ENCODE measurements around the gene SYT14.

The SYT14 gene

DNA sequence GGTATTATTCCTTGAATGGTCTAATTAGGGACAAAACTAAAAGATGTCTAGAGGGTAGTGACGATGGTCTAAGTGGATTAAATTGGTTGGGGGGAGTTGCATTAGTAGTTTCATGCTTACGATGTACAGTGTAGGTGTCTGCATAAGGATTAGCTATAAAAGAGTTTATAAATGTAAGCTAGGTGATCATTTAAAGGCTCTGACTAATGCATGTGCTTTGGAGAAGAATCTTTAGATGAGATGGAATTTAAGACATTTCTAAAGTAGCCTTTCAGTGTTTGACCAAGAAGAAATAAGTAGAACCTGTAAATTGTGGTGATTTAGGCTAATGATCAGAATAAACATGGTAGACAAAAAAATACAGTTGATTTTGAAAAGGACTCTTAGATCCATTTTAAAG, 7.4 kb downstream of the SYT14 start:
- DNase-seq: no peak

DNA sequence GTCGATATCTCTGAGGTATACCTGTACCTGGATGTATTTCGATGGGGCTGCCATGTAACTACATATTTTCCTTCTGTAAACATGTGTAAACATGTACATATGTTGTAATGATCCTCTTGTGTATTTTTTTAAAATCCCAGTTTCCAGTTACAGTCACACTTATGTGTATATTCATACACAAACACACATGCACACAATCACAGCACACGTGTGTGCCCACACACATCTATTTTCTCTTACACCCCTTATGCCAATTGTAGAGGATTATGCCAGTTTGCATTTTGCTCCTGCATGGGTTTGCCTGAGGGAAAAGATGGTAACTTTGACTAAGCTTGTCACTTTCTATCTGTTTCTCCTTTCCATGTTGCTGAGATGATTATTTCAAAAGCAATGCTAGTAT, 10.1 kb downstream of the SYT14 start:
- DNase-seq: no peak

DNA sequence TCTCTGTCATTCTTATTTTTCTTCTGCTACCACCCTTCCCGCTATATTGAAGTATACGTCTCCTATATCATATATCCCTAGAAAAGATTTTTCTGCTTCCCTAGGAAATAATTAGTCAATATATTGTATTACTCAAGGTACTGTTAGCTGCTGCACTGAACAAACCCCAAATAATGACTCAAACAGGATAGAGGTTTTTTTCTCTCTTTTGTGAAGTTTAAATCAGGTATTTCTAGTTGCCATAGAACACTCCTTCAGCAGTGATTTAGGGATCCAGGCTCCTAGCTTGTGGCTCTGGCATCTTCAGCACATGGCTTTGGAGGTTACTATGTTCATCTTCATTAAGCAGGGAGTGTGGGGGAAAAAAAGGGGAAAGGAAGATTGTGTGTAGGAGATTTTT, 18.1 kb downstream of the SYT14 start:
- no peak for DNase-seq

DNA sequence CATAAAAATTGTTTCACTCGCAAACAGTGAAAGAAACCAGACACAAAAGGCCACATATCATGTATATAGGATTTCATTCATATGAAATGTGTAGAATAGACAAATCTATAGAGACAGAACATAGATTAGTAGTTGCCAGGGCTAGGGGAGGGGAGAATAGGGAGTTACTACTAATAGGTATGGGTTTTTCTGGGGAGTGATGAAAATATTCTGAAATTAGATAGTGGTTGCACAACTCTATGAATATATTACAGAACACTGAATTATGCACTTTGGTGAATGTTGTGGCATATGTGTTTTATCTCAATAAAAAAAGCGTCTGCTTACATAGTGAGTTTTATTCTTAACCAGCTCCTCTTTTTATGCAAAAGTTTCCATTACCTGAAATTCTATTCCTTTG, 21.6 kb downstream of the SYT14 start:
- DNase-seq: no peak

DNA sequence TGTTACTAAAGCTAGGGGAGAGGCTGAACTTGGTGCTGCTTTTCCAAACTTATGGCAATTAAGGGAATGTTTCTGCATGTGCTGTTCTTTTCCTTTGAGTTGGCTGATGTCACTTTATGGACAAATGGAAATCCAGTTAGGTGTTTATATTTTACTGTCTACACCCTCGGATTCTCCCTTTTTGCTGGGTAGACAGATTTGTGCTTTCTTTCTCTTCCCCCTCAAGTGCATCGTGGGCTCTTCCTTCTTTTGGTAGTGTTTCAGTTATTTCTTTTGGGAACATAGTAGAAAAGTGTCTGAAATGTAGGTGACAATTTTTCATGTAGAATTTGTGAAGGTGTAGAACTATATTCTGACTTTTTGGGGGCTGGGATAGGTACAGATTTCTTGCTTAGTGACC, 22.9 kb downstream of the SYT14 start:
- no peak for DNase-seq

DNA sequence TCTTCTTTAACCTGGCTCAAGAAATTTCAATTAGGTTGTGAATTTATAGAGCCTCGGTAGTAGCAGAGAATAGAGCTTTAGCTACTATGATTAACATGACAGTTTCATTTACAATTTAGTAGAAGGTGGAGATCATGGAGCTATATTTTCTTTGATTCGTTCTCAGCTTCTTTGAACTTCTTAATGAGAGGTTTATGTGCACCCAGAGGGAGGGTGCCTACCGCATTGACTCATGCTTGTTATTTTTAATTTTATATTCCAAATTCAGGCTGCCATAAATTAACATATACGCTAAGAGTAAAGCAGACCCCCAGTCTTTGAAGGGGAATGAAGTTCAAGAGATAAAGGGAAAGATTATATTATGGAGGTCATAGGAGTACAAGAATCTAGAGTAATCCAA, 24.4 kb downstream of the SYT14 start:
- DNase-seq: no peak

DNA sequence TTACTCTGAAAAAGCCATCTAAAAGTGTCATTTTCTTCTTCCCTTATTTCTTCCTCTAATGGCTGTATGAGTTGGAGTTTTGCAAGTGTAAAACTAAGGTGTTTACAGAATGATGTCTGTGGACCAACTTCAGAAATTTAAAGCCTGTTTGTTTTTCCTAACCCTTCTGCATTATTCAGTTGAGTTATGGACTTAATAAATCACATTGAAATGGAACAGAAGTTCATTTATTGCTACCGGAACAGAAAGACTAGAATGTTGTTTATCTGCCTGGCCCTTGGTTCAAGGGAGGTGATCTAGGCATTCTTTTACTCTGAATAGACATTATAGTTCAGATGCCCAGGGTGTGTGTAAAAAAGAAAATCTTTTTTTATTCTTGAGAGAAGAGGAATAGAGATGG, 24.8 kb downstream of the SYT14 start:
- no peak for DNase-seq

DNA sequence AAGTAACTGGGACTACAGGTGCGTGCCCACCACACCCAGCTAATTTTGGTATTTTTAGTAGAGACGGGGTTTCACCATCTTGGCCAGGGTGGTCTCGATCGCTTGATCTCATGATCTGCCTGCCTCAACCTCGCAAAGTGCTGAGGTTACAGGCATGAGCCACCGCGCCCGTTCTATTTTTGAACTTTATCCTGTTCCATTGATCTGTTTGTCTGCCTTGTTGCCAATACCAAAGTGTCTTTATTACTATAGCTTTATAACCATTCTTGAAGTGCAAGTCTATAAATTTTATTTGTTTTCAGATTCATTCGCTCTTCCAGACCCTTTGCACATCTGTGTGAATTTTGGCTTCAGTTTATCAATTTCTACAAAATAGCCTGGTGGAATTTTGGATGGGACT, 28.0 kb downstream of the SYT14 start:
- DNase-seq: no peak

DNA sequence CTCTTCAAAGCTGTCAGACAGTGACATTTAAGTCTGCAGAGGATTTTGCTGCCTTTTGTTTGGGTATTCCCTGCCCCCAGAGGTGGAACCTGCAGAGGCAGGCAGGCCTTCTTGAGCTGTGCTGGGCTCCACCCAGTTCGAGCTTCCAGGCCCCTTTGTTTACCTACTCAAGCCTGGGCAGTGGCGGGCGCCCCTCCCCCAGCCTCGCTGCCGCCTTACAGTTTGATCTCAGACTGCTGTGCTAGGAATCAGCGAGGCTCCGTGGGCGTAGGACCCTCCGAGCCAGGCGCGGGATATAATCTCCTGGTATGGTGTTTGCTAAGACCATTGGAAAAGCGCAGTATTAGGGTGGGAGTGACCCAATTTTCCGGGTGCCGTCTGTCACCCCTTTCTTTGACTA, 40.7 kb downstream of the SYT14 start:
- DNase-seq: peak in 1 of 2 experiments; percentile 14

DNA sequence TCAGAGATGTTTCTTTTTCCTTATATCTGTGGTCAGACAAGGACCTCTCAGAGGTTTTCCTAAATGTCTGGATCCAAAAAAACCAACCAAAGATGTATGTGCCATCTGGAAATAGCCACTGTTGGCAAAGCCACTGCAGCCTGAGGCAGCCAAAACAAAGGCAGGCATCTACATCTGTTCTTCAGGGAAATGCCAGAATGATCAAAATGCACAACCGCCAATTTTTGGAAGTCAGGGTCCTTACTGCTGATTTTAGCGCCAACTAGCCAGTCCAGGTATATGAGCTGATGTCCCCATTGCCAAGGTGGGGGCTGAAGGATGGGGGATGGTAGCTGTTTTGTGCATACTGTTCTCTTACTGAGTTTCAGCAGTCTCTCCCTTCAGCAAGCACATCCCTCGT, 45.9 kb downstream of the SYT14 start:
- DNase-seq: no peak

DNA sequence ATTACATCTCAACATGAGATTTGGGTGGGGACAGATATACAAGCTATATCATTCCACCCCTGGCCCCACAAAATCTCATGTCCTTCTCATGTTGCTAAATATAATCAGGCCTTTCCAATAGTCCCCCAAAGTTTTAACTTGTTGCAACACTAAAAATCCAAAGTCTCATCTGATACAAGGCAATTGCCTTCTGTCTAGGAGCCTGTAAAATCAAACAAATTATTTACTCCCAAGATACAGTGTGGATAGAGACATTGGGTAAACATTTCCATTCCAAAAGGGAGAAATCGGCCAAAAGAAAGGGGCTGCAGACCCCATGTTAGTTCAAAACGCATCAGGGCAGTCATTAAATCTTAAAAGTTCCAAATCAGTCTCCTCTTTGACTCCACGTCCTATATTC, 47.0 kb downstream of the SYT14 start:
- DNase-seq: no peak

DNA sequence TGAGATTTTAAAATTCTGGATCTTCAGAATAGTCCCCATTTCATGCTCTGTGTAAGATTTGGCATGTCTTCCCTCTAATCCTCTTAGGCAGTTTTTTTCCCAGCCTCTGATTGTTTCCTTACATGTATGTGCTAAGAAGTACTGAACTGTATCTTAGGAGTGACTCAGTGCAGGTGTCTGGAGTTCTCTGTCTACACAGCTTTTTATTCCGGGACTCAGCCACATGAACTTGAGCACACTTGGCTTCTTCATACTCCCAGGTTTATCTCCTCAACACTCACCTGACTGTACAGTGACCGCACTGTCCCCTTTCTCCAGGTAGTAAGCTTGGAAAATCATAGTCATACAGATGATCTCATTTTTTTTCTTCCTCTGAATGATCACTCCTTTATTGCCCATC, 50.7 kb downstream of the SYT14 start:
- DNase-seq: no peak

DNA sequence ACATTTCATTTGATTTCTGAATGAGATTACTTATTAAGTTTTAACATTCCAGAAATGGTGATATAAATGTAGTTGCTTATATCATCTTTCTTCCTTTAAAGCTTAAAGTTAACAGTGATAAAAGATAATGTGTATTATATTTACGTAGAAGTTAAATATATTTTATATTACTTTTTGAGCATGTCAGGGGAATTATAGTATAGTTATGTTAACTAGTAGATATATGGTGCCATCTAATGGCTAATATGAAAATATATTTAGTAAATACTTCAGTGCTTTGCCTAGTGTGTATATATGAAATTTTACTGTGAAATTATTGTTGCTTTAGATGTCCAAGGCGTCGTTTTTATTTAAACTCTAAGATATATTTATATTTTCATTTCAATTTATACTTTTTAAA, 51.5 kb downstream of the SYT14 start:
- peak in 1 of 2 experiments; percentile 2 for DNase-seq

DNA sequence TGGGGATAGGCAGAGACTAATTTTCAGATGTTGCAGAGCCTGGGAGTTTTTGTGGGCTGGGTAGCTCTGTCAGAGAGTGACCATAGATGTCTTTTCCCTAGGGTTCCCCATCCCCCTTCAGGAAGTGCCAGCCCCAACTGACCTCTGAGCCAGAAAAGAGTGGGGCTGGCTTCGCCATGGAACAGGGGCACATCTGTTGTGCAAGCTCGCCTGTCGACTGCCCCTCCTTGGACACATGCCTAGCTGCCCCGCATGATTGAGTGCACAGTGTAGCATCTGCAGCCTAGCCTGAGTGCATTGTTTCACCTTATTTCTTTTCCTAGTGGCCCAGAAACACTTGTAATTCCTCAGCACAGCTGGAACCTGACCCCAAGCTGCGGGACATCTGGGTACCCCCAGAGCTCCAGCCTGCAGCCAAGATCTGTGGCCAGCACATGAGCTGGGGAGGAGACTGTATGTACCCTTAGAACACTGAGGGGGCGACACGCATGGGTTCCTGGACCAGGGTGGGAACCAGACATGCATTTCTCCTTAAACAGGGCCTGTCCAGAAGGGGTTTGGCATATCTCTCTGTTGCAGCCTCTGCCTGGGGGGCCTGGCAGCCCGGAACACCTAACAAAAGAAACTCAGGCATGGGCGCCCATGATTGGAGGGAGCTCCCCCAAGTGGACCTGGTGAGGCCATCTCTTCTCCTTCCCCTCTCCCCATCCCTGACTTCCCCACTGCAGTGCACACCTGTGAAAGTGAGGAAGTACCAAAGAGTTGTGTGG, 55.2 kb downstream of the SYT14 start:
- DNase-seq: no peak

DNA sequence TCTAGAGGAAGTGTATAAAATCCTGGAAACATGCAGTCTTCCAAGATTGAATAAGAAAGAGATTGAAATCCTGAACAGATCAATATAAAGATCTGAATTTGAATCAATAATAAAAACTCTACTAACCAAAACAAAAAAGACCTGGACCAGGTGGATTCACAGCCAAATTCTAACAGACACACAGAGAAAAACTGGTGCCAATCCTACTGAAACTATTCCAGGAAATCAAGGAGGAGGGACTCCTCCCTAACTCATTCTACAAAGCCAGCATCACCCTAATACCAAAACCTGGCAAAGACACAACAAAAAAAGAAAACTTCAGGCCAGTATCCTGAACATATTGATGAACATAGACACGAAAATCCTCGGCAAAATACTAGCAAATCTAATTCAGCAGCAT, 58.3 kb downstream of the SYT14 start:
- no peak for DNase-seq

DNA sequence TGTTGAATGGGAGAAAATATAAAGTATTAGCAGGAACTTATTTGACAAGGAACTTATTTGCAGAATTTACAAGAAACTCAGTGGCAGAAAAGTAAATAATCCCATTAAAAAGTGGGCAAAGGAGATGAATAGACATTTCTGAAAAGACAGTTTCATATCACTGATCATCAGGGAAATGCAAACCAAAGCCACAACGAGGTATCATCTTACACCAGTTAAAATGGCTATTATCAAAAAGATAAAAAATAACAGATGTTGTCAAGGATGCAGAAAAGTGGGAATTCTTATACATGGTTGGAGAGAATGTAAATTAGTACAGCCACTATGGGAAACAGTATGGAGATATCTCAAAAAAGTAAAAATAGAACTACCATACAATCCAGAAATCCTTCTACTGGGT, 61.0 kb downstream of the SYT14 start:
- no peak for DNase-seq

DNA sequence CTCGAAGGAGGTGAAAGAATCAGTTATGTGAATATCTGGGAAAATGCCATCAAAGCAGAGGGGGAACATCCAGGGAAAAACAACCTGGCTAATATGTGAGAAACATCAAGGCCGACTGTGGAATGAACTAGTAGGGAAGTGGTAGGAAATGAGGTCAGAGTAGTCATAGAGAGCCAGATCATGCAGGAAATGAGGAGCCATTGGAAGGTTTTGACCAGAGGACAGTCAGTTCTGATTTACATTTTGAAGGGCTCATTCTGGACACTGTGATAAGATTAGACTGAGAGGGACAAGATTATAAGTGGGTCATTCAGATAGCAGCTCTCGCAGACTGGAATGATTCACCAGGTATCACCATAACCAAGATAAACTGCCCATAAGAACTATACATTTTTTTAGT, 63.7 kb downstream of the SYT14 start:
- DNase-seq: no peak

DNA sequence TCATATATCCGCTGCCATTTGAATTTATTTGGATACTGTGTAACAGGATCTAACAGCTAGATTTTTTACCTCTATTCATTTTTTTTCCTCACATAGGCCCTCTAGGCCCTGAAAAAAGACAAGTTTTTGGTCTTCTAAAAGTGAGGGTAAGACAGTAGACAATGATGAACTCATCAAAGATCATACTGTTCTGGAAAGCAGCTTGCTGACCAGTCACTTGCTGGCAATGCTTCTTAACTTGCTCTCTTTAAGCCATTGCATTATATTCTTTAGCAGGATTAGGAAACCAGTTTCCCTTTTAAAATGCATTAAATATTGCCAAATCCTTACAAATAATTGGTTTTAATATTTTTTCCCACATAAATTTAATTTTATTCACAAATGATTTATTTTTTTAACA, 65.5 kb downstream of the SYT14 start:
- no peak for DNase-seq

DNA sequence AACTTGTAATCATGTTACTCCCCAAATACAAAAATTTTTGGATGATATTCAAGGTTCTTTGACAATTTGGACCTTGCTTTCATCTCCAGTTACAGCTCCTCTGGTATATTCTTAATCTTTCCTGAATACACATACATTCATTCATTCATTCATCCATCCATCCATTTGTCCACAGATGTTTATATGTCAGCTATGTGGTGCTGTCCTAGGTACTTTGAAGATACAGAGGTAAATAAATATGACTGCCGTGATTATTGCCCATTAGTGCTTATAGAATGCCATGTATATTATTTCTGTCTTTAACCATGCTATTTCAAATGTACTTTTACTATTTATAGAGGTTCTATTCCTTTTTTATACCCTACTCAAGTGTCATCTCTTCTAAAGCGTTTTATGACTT, 72.1 kb downstream of the SYT14 start:
- DNase-seq: no peak

DNA sequence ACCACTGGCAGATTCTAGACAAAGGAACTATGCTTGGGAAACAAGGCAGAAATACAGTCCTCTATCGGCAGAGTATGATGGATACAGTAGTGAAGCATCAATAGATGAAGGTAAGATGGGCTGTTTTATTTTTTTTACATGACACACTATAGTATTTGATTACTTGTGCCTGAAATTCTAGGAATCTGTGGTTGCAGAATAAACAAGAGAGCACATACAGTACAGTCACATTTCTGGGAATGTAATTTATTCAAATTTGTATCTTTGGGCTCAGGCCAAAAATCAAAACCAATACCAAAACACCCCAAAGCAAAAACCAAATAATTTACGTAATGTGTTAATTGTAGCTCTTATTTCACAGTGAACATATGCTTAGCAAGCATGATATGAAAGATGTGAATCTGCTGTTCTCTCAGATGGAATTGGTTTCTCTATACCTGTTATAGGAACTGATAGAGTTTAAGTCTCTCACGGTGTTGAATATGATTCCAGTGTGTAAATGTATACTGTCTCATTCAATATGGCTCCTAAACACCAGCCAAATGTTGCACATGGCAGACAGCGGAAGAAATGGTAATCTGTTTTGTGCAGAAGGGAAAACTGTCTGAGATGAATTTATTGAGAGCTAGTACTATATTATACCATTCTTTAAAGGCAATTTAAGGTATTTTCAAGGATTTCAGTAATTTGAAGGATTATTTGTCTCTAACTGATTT, 83.3 kb downstream of the SYT14 start:
- no peak for DNase-seq

DNA sequence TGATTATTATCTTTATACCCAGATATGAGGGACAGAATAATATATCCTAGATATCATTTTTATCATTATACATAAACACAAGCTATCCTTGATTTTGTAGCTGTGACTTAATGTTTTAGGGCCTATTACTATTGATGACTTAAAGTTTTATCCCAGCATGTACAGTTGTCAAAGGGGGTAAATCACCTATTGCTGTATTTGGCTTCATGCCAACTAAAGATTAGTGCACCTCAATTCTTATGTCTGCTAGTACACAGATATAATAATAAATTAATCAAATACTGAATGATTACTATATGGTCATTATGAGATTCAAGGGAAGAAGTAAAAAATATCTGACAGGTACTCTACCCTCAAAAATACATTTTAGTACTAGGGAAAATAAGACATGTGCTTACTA, 84.0 kb downstream of the SYT14 start:
- DNase-seq: no peak

DNA sequence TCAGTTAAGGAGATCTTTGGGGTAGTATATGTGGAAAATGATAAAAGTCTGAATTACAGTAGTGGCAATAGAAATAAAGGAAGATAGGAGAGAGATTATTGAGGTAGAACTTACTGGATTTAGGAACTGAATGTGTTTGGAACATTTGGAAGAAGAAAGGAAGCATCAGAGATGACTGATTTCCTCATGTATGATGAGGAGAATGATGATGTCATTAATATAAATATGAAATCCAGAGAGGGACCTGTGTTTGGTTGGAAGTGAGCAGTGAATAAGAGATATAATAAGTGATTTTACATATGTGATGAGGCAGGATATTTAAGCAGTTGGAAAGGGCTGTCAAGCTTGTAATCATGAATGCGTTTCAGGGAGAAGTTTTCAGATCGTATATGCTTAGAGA, 86.3 kb downstream of the SYT14 start:
- no peak for DNase-seq

DNA sequence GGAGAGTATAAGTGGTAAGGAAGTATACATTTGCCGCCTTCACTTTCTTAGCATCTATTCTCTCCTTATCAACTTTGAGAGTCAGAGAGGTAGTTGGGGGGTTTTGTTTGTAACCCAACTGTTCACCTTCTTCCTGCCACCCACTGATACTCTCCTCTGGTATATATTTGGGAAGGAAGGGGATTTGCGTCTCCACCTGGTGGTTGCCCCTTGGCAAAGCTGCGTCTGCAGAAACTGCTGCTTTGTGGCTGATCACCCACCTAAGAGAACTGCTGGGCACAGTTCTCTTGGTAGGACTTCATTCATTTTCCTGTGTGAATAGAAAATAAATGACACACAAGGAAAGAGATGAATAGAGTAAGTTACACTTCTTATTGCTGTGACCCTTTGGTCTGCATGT, 87.0 kb downstream of the SYT14 start:
- DNase-seq: no peak

DNA sequence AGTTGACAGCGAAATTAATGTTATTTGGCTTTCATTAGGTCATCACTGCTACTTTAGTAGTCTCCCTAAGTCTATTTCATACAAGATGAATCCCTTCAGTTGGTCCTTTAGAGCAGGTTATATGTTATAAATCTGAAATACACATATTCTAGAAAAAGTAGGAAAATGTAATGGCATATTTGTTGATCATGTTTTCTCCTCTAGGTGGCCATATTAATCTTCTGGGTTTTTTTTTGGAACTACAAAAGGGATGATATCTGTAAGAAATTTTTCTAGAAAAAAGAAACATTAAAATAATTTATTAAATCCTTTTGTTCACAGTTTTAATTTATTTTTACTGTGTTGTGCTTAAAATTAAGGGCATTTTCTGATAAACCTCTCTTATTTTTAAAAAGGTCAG, 87.9 kb downstream of the SYT14 start:
- DNase-seq: no peak

DNA sequence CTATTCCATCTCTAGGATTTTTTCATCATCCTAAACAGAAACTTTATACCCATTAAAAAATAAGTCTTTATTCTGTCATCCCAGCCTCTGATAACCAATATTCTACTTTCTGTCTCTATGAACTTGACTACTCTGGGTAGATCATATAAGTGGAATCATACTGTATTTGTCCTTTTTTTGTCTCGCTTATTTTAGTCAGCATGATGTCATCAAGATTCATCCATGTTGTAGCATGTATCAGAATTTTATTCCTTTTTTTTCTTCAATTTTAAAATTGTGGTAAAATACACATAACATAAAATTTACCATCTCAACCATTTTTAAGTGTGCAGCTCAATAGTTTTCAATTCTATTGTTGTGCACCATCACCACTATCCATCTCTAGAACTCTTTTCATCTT, 90.0 kb downstream of the SYT14 start:
- no peak for DNase-seq

Measured in SHP77 (cell line).